WTC11 (cell line): ENCODE results near the gene CPTP. TPM values are rescaled to one million over a fixed set of nuclear protein-coding genes. Genes with fewer than 3 reads are reported as not detected.
A peak's percentile ranks its signal among the peaks of the same experiment; 100 is the strongest.

ENCODE experiments used
- ATAC-seq: fragments of 200-7000 bp; cut with Tn5 transposase; 2 replicates; pipeline ENCODE4 v1.10.0; 2021; ENCODE audit warnings: mild to moderate bottlenecking, moderate library complexity
- CTCF ChIA-PET: fragments of 300-600 bp; sonication (Branson Sonifier 250); formaldehyde crosslinking; loops from one replicate; lab custom pipeline; 2021; ENCODE audit warnings: antibody characterized with exemption; lab: Charles Lee
- POLR2A ChIA-PET: fragments of 350-600 bp; sonication (Branson Sonifier 250); formaldehyde crosslinking; loops from one replicate; lab custom pipeline; 2021; ENCODE audit warnings: antibody characterized with exemption; lab: Charles Lee
- DNase-seq: peaks from one replicate; pipeline ENCODE4 v3.0.0; 2021; ENCODE audit warnings: low spot score
- H3K27ac Mint-ChIP-seq: 2 replicates; pipeline ENCODE4 v1.8.0; 2021; ENCODE audit warnings: mixed read lengths
- H3K27me3 Mint-ChIP-seq: 2 replicates; pipeline ENCODE4 v1.8.0; 2021; ENCODE audit warnings: low read depth, mild to moderate bottlenecking, moderate library complexity, mixed read lengths
- H3K36me3 Mint-ChIP-seq: 2 replicates; pipeline ENCODE4 v1.8.0; 2021; ENCODE audit warnings: mixed read lengths
- H3K4me1 Mint-ChIP-seq: 2 replicates; pipeline ENCODE4 v1.8.0; 2022; ENCODE audit warnings: mixed read lengths
- H3K4me3 Mint-ChIP-seq: 2 replicates; pipeline ENCODE4 v1.8.0; 2021; ENCODE audit warnings: mild to moderate bottlenecking, moderate library complexity, mixed read lengths
- H3K9me3 Mint-ChIP-seq: 2 replicates; pipeline ENCODE4 v1.8.0; 2021; ENCODE audit warnings: mixed read lengths
- CBFB ChIP-seq: sonication (generic); formaldehyde crosslinking; IDR thresholded peaks from 2 replicates; pipeline ENCODE4 v1.8.1; 2022; ENCODE audit warnings: mild to moderate bottlenecking, low read depth, missing genetic modification reagents
- CREM ChIP-seq: sonication (generic); formaldehyde crosslinking; IDR thresholded peaks from 2 replicates; pipeline ENCODE4 v1.8.1; 2022; ENCODE audit warnings: mild to moderate bottlenecking, missing genetic modification reagents, moderate library complexity
- EMX1 ChIP-seq: fragments of 250-450 bp; sonication (Bioruptor Pico); IDR thresholded peaks from 2 replicates; pipeline ENCODE4 v1.8.0; 2021; ENCODE audit warnings: mild to moderate bottlenecking
- ESRRA ChIP-seq: sonication (generic); formaldehyde crosslinking; IDR thresholded peaks from 2 replicates; pipeline ENCODE4 v1.8.1; 2022; ENCODE audit warnings: mild to moderate bottlenecking, missing genetic modification reagents, borderline replicate concordance
- GRHL2 ChIP-seq: fragments of 250-450 bp; sonication (Bioruptor Pico); IDR thresholded peaks from 2 replicates; pipeline ENCODE4 v1.8.0; 2022; ENCODE audit warnings: mild to moderate bottlenecking, moderate library complexity; ENCODE audit not compliant: insufficient replicate concordance, severe bottlenecking
- MYBL2 ChIP-seq: sonication (generic); formaldehyde crosslinking; IDR thresholded peaks from 2 replicates; pipeline ENCODE4 v1.8.1; 2023; ENCODE audit warnings: mild to moderate bottlenecking, moderate library complexity, missing genetic modification reagents
- NFYB ChIP-seq: sonication (generic); formaldehyde crosslinking; conservative IDR thresholded peaks from 2 replicates; pipeline ENCODE4 v1.8.0; 2022; ENCODE audit warnings: low read depth, missing genetic modification reagents
- NR1H2 ChIP-seq: sonication (generic); formaldehyde crosslinking; IDR thresholded peaks from 2 replicates; pipeline ENCODE4 v1.9.0; 2021; ENCODE audit warnings: mild to moderate bottlenecking, moderate library complexity, missing genetic modification reagents
- NR2C2 ChIP-seq: sonication (generic); formaldehyde crosslinking; IDR thresholded peaks from 2 replicates; pipeline ENCODE4 v1.8.0; 2022; ENCODE audit warnings: mild to moderate bottlenecking, missing genetic modification reagents
- RORB ChIP-seq: fragments of 250-450 bp; sonication (Bioruptor Pico); IDR thresholded peaks from 2 replicates; pipeline ENCODE4 v1.9.0; 2021; ENCODE audit warnings: mild to moderate bottlenecking
- SOX15 ChIP-seq: fragments of 250-450 bp; sonication (Bioruptor Pico); IDR thresholded peaks from 2 replicates; pipeline ENCODE4 v1.9.0; 2021; ENCODE audit warnings: mild to moderate bottlenecking
- TCF7 ChIP-seq: sonication (generic); formaldehyde crosslinking; IDR thresholded peaks from 2 replicates; pipeline ENCODE4 v1.8.0; 2022; ENCODE audit warnings: mild to moderate bottlenecking, low read depth, missing genetic modification reagents, moderate library complexity
- TEAD1 ChIP-seq: sonication (generic); formaldehyde crosslinking; IDR thresholded peaks from 2 replicates; pipeline ENCODE4 v1.8.0; 2022; ENCODE audit warnings: mild to moderate bottlenecking, missing genetic modification reagents
- TP53 ChIP-seq: sonication (generic); formaldehyde crosslinking; IDR thresholded peaks from 2 replicates; pipeline ENCODE4 v1.8.1; 2023; ENCODE audit warnings: mild to moderate bottlenecking, missing genetic modification reagents
- ZNF219 ChIP-seq: sonication (generic); formaldehyde crosslinking; IDR thresholded peaks from 2 replicates; pipeline ENCODE4 v1.8.0; 2023; ENCODE audit warnings: missing genetic modification reagents, mild to moderate bottlenecking, borderline replicate concordance
- ZNF416 ChIP-seq: fragments of 250-450 bp; sonication (Bioruptor Pico); IDR thresholded peaks from 2 replicates; pipeline ENCODE4 v1.9.0; 2021; ENCODE audit warnings: mild to moderate bottlenecking, inconsistent platforms
- total RNA-seq: library from RNA; stranded (reverse); gene quantifications from 3 replicates; pipeline ENCODE4 v1.2.3, GENCODE V29; 2021
- TF ChIP-seq, protein P1 (sequence below): fragments of 250-450 bp; sonication (Bioruptor Pico); IDR thresholded peaks from 2 replicates; pipeline ENCODE4 v1.9.0; 2021; ENCODE audit warnings: mild to moderate bottlenecking
- TF ChIP-seq, protein P2 (sequence below): sonication (generic); formaldehyde crosslinking; IDR thresholded peaks from 2 replicates; pipeline ENCODE4 v1.8.1; 2022; ENCODE audit warnings: mild to moderate bottlenecking, moderate library complexity, missing genetic modification reagents
- TF ChIP-seq, protein P3 (sequence below): fragments of 250-450 bp; sonication (Bioruptor Pico); conservative IDR thresholded peaks from 2 replicates; pipeline ENCODE4 v1.9.0; 2021; ENCODE audit warnings: mild to moderate bottlenecking
- TF ChIP-seq, protein P4 (sequence below): fragments of 250-450 bp; sonication (Bioruptor Pico); IDR thresholded peaks from 2 replicates; pipeline ENCODE4 v2.1.2; 2022; ENCODE audit warnings: mild to moderate bottlenecking, moderate library complexity
- TF ChIP-seq, protein P5 (sequence below): sonication (generic); formaldehyde crosslinking; IDR thresholded peaks from 2 replicates; pipeline ENCODE4 v1.8.1; 2023; ENCODE audit warnings: mild to moderate bottlenecking, missing genetic modification reagents, moderate library complexity
- TF ChIP-seq, protein P6 (sequence below): sonication (generic); formaldehyde crosslinking; IDR thresholded peaks from 2 replicates; pipeline ENCODE4 v1.8.0; 2022; ENCODE audit warnings: mild to moderate bottlenecking, missing genetic modification reagents
- TF ChIP-seq, protein P7 (sequence below): sonication (generic); formaldehyde crosslinking; IDR thresholded peaks from 2 replicates; pipeline ENCODE4 v1.8.0; 2022; ENCODE audit warnings: mild to moderate bottlenecking, missing genetic modification reagents

The CPTP gene
- total RNA-seq, 1 experiment from 2014 or later: 14.4 TPM

DNA sequence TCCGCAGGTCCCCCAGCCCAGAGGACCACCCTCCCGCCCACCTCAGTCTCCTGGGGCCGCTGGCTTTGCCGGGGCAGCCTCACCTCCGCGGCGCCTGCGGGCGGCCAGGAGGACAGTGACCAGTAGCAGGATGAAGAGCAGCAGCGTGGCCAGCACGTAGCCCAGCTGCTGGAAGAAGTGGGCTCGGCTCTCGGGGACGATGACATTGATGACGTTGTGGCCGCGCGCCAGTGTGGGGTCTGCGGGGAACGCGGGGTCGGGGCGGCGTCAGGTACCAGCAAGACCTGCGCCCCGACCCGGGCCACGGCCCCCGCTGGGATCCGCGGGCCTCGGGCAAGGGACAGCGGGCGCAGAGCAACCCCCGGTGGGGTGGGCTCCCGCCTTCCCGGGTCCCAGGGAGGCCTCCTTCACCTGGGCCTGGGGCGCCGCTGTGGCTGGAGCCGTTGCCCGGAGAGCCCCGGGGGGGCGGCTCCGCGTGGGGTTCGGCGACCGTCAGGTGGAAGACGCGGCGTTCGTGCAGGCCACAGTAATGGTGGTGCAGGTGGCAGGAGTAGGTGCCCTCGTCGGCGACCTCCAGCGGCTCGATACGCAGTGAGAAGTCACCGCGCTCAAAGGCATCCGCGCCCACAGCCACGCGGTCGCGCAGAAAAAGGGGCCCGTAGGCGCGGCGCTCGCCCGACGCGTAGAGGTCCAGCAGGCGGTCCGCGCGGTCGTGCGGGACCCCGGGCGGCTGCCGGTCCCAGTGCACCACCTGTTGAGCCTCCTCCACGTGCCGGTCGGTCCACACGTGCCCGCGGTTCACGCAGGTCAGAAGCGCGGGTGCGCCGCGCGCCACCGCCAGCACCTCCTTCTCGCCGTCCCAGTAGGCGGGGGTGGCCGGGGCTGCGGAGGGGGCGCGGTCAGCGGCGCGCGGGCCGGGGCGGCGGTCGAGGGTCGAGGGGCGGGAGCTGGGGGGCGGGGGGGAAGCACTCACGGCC, 30.0 kb downstream of the CPTP start:
- Mint-ChIP-seq H3K36me3 (no peaks in the 10 kb centered on the region), H3K27ac (no peak overlapping the region), H3K27me3 (peaks cover 17% of the 10 kb centered on the region), H3K4me1 (peaks cover 29% of the 10 kb centered on the region), H3K4me3 (peak overlapping the region; percentile 73), H3K9me3 (no peaks in the 10 kb centered on the region)
- DNase-seq: no peak
- ATAC-seq: no peak
- POLR2A ChIA-PET: interaction anchor here (0.6 to 1.1 kb wide), 5 partner anchors 17 to 484 kb away, joined by 3 to 5 read pairs (median 4); no protein-coding TSS in a partner anchor
- CTCF ChIA-PET: interaction anchor here (0.6 to 1.5 kb wide), 11 partner anchors 9 to 150 kb away, joined by 3 to 6 read pairs (median 3); partner anchors contain the start of gene AURKAIP1
- TF ChIP-seq NR2C2 (CRISPR knock-in tag) (no peak), NFYB (CRISPR knock-in tag) (0 out of 2 replicates have a peak, but pooled peaks have one; percentile 27), RORB (no peak), TEAD1 (CRISPR knock-in tag) (no peak), MYBL2 (CRISPR knock-in tag) (0 out of 2 replicates have a peak, but pooled peaks have one; percentile 37), ESRRA (CRISPR knock-in tag) (no peak), SOX15 (CRISPR knock-in tag) (no peak), ZNF219 (no peak), GRHL2 (CRISPR knock-in tag) (no peak), CBFB (CRISPR knock-in tag) (no peak), NR1H2 (CRISPR knock-in tag) (no peak), TP53 (peak; percentile 7; the same call in 1 of the 2 replicates), EMX1 (CRISPR knock-in tag) (peak; percentile 44; the same call in 1 of the 2 replicates), ZNF416 (no peak), TCF7 (CRISPR knock-in tag) (0 out of 2 replicates have a peak, but pooled peaks have one; percentile 54), CREM (CRISPR knock-in tag) (0 out of 2 replicates have a peak, but pooled peaks have one; percentile 48)
- TF ChIP-seq, protein P1, sequence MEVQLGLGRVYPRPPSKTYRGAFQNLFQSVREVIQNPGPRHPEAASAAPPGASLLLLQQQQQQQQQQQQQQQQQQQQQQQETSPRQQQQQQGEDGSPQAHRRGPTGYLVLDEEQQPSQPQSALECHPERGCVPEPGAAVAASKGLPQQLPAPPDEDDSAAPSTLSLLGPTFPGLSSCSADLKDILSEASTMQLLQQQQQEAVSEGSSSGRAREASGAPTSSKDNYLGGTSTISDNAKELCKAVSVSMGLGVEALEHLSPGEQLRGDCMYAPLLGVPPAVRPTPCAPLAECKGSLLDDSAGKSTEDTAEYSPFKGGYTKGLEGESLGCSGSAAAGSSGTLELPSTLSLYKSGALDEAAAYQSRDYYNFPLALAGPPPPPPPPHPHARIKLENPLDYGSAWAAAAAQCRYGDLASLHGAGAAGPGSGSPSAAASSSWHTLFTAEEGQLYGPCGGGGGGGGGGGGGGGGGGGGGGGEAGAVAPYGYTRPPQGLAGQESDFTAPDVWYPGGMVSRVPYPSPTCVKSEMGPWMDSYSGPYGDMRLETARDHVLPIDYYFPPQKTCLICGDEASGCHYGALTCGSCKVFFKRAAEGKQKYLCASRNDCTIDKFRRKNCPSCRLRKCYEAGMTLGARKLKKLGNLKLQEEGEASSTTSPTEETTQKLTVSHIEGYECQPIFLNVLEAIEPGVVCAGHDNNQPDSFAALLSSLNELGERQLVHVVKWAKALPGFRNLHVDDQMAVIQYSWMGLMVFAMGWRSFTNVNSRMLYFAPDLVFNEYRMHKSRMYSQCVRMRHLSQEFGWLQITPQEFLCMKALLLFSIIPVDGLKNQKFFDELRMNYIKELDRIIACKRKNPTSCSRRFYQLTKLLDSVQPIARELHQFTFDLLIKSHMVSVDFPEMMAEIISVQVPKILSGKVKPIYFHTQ (CRISPR knock-in tag): 0 out of 2 replicates have a peak, but pooled peaks have one; percentile 41
- TF ChIP-seq, protein P2, sequence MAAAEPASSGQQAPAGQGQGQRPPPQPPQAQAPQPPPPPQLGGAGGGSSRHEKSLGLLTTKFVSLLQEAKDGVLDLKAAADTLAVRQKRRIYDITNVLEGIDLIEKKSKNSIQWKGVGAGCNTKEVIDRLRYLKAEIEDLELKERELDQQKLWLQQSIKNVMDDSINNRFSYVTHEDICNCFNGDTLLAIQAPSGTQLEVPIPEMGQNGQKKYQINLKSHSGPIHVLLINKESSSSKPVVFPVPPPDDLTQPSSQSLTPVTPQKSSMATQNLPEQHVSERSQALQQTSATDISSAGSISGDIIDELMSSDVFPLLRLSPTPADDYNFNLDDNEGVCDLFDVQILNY (CRISPR knock-in tag): 0 out of 2 replicates have a peak, but pooled peaks have one; percentile 36
- TF ChIP-seq, protein P3, sequence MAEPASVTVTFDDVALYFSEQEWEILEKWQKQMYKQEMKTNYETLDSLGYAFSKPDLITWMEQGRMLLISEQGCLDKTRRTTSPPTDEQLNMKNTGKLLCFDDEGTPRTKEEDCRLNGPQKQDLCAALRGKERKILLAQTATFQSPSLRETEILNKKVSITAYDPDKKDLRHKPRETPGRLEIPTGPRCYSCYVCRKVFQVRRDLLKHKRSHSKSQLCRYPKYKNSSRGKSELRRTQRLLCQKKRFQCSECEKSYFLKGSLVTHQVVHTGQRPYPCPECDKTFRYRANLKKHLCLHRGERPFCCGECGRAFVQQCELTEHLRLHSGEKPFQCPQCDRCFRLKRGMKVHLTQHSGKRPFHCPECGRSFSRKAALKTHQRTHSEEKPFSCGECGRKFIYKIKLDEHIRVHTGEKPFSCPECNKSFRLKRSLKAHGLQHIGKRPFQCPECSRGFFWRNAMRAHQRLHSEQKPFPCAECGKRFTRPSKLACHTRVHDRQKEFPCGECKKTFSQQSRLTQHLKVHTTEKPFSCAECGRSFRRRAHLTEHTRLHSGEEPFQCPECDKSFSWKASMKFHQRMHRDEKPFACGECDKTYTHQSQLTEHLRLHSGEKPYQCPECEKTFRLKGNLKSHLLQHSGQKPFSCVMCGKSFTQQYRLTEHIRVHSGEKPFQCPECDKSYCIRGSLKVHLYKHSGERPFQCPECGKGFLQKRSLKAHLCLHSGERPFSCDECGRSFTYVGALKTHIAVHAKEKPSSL (CRISPR knock-in tag): no peak
- TF ChIP-seq, protein P4, sequence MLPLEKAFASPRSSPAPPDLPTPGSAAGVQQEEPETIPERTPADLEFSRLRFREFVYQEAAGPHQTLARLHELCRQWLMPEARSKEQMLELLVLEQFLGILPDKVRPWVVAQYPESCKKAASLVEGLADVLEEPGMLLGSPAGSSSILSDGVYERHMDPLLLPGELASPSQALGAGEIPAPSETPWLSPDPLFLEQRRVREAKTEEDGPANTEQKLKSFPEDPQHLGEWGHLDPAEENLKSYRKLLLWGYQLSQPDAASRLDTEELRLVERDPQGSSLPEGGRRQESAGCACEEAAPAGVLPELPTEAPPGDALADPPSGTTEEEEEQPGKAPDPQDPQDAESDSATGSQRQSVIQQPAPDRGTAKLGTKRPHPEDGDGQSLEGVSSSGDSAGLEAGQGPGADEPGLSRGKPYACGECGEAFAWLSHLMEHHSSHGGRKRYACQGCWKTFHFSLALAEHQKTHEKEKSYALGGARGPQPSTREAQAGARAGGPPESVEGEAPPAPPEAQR (CRISPR knock-in tag): 0 out of 2 replicates have a peak, but pooled peaks have one; percentile 19
- TF ChIP-seq, protein P5, sequence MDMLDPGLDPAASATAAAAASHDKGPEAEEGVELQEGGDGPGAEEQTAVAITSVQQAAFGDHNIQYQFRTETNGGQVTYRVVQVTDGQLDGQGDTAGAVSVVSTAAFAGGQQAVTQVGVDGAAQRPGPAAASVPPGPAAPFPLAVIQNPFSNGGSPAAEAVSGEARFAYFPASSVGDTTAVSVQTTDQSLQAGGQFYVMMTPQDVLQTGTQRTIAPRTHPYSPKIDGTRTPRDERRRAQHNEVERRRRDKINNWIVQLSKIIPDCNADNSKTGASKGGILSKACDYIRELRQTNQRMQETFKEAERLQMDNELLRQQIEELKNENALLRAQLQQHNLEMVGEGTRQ (CRISPR knock-in tag): 0 out of 2 replicates have a peak, but pooled peaks have one; percentile 9
- TF ChIP-seq, protein P6, sequence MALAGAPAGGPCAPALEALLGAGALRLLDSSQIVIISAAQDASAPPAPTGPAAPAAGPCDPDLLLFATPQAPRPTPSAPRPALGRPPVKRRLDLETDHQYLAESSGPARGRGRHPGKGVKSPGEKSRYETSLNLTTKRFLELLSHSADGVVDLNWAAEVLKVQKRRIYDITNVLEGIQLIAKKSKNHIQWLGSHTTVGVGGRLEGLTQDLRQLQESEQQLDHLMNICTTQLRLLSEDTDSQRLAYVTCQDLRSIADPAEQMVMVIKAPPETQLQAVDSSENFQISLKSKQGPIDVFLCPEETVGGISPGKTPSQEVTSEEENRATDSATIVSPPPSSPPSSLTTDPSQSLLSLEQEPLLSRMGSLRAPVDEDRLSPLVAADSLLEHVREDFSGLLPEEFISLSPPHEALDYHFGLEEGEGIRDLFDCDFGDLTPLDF (CRISPR knock-in tag): no peak
- TF ChIP-seq, protein P7, sequence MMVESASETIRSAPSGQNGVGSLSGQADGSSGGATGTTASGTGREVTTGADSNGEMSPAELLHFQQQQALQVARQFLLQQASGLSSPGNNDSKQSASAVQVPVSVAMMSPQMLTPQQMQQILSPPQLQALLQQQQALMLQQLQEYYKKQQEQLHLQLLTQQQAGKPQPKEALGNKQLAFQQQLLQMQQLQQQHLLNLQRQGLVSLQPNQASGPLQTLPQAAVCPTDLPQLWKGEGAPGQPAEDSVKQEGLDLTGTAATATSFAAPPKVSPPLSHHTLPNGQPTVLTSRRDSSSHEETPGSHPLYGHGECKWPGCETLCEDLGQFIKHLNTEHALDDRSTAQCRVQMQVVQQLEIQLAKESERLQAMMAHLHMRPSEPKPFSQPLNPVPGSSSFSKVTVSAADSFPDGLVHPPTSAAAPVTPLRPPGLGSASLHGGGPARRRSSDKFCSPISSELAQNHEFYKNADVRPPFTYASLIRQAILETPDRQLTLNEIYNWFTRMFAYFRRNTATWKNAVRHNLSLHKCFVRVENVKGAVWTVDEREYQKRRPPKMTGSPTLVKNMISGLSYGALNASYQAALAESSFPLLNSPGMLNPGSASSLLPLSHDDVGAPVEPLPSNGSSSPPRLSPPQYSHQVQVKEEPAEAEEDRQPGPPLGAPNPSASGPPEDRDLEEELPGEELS (CRISPR knock-in tag): no peak
